DMS79 (cell line): Measurements from ENCODE around the gene UTP11.
"Not testable (repeated sequence)": the region's sequence is repeated elsewhere in the genome, so short reads cannot be mapped to it uniquely, and the experiment has no call there.

ENCODE experiments used
- DNase-seq: peaks from one replicate; lab custom pipeline; 2025; lab: John Stamatoyannopoulos, UW

UTP11 gene, protein sequence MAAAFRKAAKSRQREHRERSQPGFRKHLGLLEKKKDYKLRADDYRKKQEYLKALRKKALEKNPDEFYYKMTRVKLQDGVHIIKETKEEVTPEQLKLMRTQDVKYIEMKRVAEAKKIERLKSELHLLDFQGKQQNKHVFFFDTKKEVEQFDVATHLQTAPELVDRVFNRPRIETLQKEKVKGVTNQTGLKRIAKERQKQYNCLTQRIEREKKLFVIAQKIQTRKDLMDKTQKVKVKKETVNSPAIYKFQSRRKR

GRCh38 chr1:38012363-38013226 is at the start of gene UTP11:
TSS of gene UTP11 (plus strand) at chr1:38012734. CDS start at chr1:38012803, 69 bp downstream.
- DNase-seq = peak; percentile 97

GRCh38 chr1:37964106-37964505 is 48.4 kb upstream of the UTP11 start:
- DNase-seq = not testable (repeated sequence)

DNA sequence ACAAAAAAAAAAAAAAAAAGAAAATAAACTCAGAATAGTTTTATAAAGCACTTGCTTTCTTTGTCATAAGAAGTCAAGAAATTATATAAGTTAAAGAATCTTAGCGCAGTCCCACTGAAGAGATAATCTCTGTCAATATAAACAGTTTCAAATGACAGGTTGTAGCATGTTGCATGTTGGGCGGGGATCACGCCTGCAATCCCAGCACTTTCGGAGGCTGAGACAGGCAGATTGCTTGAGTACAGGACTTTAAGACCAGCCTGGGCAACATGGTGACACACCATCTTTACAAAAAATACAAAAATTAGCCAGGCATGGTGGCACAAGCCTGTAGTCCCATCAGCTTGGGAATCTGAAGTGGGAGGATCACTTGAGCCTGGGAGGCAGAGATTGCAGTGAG is 47.2 kb upstream of the UTP11 start:
- DNase-seq = no peak

DNA sequence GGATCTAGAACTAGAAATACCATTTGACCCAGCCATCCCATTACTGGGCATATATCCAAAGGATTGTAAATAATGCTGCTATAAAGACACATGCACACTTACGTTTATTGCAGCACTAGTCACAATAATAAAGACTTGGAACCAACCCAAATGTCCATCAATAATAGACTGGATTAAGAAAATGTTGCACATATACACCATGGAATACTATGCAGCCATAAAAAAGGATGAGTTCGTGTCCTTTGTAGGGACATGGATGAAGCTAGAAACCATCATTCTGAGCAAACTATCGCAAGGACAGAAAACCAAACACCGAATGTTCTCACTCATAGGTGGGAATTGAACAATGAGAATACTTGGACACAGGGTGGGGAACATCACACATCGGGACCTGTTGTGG is 38.9 kb upstream of the UTP11 start:
- not testable (repeated sequence) for DNase-seq

DNA sequence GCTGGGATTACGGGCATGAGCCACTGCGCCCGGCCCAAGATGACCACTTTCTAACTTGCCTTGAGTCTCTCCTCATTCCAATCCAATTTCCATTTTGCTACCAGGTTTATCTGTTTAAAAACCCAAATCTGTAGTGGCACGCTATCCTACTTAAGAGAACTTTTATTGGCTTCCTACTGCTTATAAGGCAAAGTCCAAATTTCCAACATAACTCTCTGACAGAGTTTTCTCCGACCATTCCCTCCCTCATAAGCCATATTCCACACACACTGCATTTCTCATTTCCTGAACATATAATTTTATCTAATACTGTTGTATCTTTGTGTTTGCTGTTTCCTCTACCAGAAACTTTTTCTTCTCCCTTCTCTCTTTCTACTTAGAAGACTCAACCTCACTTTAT is 38.0 kb upstream of the UTP11 start:
- no peak for DNase-seq

- DNase-seq = peak; percentile 1
Observed at GRCh38 chr1:37975083-37975482, 37.5 kb upstream of the UTP11 start.

GRCh38 chr1:37978541-37978940 is 34.0 kb upstream of the UTP11 start:
- no peak for DNase-seq

DNA sequence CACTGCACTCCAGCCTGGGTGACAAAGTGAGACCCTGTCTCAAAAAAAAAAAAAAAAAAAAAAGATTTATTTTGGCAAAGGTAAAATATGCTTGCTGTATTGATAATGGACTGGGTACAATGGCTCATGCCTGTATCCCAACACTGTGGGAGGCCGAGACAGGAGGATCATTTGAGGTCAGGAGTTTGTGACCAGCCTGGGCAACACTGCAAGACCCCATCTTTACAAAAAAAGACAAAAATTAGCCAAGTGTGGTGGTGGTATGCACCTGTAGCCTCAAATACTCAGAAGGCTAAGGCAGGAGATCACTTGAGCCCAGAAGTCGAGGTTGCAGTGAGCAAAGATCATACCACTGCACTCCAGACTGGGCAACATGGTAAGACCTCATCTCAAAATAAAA is 29.0 kb upstream of the UTP11 start:
- no peak for DNase-seq

- DNase-seq = no peak
Observed at GRCh38 chr1:37987679-37988078, 24.9 kb upstream of the UTP11 start.

- no peak for DNase-seq
Observed at GRCh38 chr1:37989361-37989930, 23.1 kb upstream of the UTP11 start.

DNA sequence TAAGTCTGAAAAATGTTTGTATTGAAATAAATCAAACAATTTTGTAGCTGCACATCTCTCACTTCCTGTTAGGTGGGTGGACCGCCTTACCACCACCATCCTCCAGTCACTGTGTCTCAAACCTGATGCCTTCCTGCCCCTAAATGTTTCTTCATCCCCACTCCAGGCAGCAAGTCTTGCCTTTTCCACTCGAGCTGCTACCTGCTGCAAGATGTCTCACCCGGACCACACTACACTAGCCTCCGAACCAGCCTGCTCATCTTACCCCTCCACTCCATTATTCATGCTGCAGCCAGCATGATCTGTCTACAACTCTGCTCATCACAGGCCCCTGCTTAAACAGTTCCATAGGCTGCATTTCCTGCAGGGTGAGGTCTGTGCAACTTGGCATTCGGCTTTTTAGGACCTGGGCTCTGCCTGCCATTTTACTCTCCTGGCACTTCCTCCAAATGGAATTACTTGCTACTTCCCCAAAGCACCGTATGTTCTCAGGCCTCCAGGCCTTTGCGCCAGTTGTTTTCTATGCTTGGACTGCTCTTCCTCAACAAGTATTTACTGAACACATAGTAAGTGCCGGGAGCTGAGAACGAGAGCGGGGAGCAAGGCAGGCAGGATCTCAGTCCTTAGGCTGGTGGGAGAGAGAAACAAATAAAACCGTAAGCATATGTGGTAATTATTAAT is 17.5 kb upstream of the UTP11 start:
- DNase-seq = no peak

DNA sequence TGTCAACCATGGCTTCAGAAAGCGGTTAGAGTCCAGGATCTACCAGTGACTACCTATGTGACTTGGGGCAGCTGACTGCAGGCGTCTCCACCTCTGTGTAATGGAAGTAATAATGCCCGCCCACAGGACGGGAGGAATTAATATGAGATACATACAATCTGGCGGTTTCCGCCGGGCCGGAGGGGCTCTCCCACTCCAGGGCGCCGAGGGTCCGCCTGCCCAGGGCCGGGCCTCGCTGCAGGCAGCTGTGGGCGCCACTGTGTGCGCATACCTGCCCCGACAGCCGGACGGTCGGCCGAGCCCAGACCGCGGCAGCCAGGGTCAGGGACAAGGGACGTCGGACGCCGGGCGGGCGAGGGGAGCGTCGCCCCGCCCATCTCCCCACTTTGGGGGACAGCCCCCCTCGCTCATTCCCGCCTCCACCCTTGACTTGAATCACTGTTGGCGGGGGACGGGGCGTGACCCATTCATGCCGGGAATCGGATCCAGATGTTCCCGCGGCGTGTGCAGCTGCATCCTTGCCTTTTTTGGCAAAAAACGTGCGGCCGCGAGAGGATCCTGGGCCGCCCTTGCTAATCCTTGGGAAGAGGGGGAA is 16.7 kb upstream of the UTP11 start:
- DNase-seq = peak; percentile 90

DNA sequence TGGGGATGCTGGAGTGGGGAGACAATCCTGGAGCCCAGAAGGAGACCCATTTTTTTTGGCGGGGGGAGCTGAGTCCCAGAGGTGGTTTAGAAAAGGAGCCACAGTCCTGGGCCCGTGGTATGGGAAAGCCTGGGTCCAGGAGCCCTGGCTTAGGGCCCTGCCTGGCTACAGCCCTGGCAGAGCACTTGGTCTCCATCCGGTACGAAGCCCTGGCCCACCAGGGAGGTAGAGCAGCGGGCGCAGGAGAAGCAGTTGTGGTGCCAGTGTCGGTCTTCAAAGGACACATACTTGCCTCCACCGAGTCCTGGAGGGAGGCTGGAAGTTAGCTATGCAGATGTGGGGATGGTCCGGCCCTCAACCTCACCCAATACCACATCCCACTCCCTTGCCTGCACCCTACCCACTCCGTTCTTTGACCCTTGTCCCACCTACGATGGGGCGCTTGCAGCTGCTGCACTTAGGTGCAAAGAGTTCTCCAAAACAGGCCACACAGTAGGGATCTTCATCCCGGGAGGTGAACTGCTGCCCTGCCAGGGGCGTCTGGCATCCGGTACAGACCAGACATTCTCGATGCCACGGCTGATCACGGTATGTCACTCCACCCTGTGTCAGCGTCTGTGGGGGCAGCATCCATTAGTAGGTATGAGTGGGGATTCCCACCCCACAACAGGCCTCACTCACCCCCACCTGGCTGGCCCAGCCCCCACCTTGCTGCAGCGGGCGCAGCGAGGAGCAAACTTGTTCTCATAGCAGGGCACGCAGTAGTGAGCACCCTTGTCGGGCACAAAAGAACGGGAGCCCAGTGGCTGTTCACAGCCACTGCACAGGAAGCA is 15.1 kb upstream of the UTP11 start:
- no peak for DNase-seq

- no peak for DNase-seq
Observed at GRCh38 chr1:37998089-37998808, 14.3 kb upstream of the UTP11 start.

DNA sequence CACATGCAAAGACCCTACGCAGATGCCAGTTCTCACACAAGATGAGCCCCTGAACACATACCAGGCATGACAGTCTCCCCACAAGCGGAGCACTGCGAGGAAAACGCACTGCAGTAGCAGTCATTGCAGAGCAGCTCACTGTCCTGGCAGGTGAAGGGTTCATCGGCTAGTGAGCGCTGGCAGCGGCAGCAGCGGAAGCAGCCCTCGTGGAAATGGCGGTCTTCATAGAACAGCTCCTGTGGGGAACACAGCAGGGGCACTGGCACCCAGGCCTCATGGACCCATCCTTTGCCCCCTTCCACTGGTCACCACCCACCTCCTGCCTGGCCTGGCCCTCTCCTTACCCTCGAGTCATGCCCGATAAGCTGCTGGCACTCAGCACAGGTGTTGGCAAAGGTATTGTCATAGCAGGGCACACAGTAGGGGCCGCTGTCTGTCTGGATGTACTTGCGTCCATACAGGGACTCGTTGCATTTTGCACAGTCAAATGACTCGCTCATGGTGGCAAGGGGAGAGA is 13.6 kb upstream of the UTP11 start:
- no peak for DNase-seq

GRCh38 chr1:37999430-38000232 is 12.9 kb upstream of the UTP11 start:
- no peak for DNase-seq

GRCh38 chr1:38000233-38000528 is 12.4 kb upstream of the UTP11 start:
- no peak for DNase-seq

- DNase-seq = no peak
Observed at GRCh38 chr1:38000529-38001455, 11.7 kb upstream of the UTP11 start.
